Measurements from ENCODE around the gene MTG2.

DNA sequence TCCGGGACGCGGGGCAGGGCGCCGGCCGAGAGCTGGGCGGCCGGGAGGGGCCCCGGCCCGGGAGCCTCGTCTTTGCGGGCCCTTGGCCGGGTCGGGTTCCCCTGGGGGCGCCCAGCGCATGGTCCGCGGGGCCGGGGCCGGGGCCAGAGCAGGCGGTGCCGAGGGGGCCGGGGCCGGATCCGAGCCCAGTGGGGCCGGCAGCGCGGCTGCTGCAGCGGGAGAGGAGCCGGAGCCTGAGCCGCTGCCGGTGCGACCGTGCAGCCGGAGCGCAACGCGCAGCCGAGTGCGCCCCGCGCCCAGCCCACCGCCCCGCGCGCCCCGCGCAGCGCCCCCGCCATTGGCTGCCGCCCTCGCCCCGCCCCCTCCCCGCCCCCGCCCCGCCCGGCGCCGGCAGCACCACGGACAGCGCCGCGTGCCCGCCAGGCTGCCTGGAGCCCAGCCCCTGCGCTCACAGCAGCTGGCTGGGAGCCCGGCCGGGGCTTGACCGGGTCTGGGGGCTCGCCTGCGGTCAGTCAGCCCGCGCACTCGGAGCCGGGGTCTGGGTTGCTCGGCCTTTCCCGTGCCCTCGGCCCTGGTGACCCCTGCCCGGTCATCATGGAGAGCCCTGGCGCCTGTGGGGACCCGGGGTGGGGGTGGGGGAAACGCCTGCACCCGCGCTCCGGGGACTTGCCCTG, 37.3 kb downstream of the MTG2 start, which contains the start of gene HRH3:
- TF ChIP-seq, protein P1, sequence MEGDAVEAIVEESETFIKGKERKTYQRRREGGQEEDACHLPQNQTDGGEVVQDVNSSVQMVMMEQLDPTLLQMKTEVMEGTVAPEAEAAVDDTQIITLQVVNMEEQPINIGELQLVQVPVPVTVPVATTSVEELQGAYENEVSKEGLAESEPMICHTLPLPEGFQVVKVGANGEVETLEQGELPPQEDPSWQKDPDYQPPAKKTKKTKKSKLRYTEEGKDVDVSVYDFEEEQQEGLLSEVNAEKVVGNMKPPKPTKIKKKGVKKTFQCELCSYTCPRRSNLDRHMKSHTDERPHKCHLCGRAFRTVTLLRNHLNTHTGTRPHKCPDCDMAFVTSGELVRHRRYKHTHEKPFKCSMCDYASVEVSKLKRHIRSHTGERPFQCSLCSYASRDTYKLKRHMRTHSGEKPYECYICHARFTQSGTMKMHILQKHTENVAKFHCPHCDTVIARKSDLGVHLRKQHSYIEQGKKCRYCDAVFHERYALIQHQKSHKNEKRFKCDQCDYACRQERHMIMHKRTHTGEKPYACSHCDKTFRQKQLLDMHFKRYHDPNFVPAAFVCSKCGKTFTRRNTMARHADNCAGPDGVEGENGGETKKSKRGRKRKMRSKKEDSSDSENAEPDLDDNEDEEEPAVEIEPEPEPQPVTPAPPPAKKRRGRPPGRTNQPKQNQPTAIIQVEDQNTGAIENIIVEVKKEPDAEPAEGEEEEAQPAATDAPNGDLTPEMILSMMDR (IDR thresholded peaks at IDR 0.05; ENCODE audit: low read length), result no peak
- TF ChIP-seq EZH2 (optimal IDR thresholded peaks at IDR 0.05; ENCODE audit: low read depth, low read length), result no peak
- no peak for TF ChIP-seq EZH2phosphoT487 (IDR thresholded peaks at IDR 0.05; ENCODE audit: low read length)

Data from MM.1S (cell line).